ENCODE measurements around the gene FDCSP. TPM values are rescaled to one million over a fixed set of nuclear protein-coding genes. Genes with fewer than 3 reads are reported as not detected.
"Not testable (repeated sequence)": the region's sequence is repeated elsewhere in the genome, so short reads cannot be mapped to it uniquely, and the experiment has no call there.

Gene FDCSP
- total RNA-seq, 1 experiment from 2014 or later = not detected

DNA sequence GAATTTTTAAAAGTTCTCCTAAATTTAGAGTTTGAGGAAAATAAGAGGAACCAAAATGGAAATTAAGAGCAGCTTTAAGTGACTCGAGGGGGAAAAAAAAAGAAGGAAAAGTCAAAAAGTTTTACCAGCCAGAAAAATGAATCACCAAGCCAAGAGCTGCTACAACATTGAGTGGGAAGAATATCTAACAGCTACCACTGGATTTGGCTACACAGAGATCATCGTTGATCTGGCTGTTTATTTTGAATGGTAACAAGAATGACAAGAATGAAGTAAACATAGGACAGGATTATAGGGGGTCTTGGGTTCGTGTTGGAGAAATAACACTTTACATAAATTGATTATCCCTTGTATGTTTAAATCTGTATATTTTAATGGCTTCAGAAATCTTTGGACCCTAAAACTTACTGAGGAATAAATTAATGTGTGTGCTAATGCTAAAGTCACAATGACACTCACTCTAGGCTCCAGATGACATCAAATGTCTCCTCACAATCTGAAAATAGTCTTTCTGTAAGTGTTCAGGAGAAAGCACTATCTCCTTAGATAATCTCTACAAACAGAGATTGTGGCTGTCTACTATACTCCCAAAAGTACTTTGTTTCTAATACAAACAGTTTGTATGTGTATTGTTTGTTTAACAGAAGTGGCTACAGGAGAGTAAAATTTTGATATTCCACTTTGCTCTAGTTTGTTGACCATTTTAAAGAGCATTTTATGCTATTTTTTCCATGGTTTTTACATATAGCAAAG, 13.4 kb downstream of the FDCSP start:
- BruUV-seq (replicated peaks) = no TSS peak
- H2AFZ ChIP-seq (ENCODE audit: low read length) = no peak overlapping the region
- POLR2A ChIA-PET (ENCODE audit: unreplicated experiment) = no interaction called here

DNA sequence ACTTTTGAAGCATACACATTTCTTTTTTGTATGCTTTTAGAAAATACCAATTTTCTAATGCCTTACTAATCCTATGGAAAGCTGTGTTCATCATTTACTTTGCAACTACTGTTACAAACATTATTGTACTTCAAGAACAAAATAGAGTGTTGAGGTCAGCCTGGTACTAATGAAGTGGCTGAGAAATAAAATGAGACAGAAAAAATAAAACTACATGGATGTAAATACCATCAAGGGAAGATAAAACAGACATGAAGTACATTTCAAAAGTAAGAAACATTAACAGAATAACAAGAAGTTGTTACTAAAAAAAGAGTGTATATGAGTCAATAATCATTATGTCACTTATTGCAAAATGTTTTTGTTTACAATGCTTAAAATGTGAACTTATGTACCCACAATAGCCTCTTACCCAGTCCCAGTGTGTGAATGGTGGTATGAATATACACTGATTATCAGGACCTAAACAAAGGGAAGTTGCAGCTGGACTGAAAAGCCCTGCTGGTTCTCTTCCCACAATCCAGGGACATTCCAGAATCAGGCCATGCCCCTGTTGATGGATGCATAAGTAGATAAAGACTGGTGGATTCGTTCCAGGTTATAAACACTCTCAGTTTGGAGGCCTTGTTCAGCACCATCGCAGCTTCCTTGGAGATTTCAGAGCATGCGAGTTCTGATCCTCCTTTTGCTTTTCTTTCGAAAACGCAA, 14.1 kb downstream of the FDCSP start:
- H3K4me1 ChIP-seq (ENCODE audit: insufficient read depth, low read length) = no peaks in the 10 kb centered on the region
- no peak overlapping the region for H2AFZ ChIP-seq (ENCODE audit: low read length)
- H3F3A ChIP-seq (ENCODE audit: low read length, unreplicated experiment) = no peaks in the 10 kb centered on the region
- peaks cover 11% of the 10 kb centered on the region; the same call in 1 of the 2 replicates for H3K27me3 ChIP-seq (ENCODE audit: low read length)
- H4K20me1 ChIP-seq (ENCODE audit: low read length) = no peaks in the 10 kb centered on the region
- H3K9me3 ChIP-seq (ENCODE audit: low read length) = no peaks in the 10 kb centered on the region
- intact Hi-C loops (cut with micrococcal nuclease) = no loop called here
- ATAC-seq (no peak), DNase-seq (no peak)
- ChIA-PET CTCF (no interaction called here), POLR2A (ENCODE audit: unreplicated experiment) (no interaction called here)
- no peaks in the 10 kb centered on the region for H3K36me3 ChIP-seq (ENCODE audit: low read depth, low read length)
- TF ChIP-seq, protein P1, sequence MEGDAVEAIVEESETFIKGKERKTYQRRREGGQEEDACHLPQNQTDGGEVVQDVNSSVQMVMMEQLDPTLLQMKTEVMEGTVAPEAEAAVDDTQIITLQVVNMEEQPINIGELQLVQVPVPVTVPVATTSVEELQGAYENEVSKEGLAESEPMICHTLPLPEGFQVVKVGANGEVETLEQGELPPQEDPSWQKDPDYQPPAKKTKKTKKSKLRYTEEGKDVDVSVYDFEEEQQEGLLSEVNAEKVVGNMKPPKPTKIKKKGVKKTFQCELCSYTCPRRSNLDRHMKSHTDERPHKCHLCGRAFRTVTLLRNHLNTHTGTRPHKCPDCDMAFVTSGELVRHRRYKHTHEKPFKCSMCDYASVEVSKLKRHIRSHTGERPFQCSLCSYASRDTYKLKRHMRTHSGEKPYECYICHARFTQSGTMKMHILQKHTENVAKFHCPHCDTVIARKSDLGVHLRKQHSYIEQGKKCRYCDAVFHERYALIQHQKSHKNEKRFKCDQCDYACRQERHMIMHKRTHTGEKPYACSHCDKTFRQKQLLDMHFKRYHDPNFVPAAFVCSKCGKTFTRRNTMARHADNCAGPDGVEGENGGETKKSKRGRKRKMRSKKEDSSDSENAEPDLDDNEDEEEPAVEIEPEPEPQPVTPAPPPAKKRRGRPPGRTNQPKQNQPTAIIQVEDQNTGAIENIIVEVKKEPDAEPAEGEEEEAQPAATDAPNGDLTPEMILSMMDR (conservative IDR thresholded peaks at IDR 0.05; ENCODE audit: low read depth, low read length) = no peak
- TF ChIP-seq EZH2phosphoT487 (IDR thresholded peaks at IDR 0.05; ENCODE audit: borderline replicate concordance, low read length) = no peak
- TF ChIP-seq EZH2 (IDR thresholded peaks at IDR 0.05; ENCODE audit: low read length, unreplicated experiment) = no peak
- no peak overlapping the region for H3K4me2 ChIP-seq (ENCODE audit: low read length)
- H3K79me2 ChIP-seq (ENCODE audit: low read length) = no peaks in the 10 kb centered on the region
- H3K9ac ChIP-seq (ENCODE audit: low read length) = no peak overlapping the region
- H3K27ac ChIP-seq (ENCODE audit: low read length) = no peak overlapping the region
- no TSS peak for BruUV-seq (replicated peaks)
- no peaks in the 10 kb centered on the region for H3K9me2 ChIP-seq (replicated peaks; ENCODE audit: low read length)
- no peak overlapping the region for H3K4me3 ChIP-seq (ENCODE audit: low read length)

More for the DNA sequence above, 13.4 kb downstream of the FDCSP start:
- no peak overlapping the region for H3K9ac ChIP-seq (ENCODE audit: low read length)
- H3K4me1 ChIP-seq (ENCODE audit: insufficient read depth, low read length) = no peaks in the 10 kb centered on the region
- no peaks in the 10 kb centered on the region for H3K79me2 ChIP-seq (ENCODE audit: low read length)
- H4K20me1 ChIP-seq (ENCODE audit: low read length) = no peaks in the 10 kb centered on the region
- intact Hi-C loops (cut with micrococcal nuclease) = no loop called here
- H3K36me3 ChIP-seq (ENCODE audit: low read depth, low read length) = no peaks in the 10 kb centered on the region
- H3K4me2 ChIP-seq (ENCODE audit: low read length) = no peak overlapping the region
- TF ChIP-seq, protein P1 (conservative IDR thresholded peaks at IDR 0.05; ENCODE audit: low read depth, low read length) = no peak
- TF ChIP-seq EZH2 (IDR thresholded peaks at IDR 0.05; ENCODE audit: low read length, unreplicated experiment) (no peak), EZH2phosphoT487 (IDR thresholded peaks at IDR 0.05; ENCODE audit: borderline replicate concordance, low read length) (no peak)
- no peak overlapping the region for H3K4me3 ChIP-seq (ENCODE audit: low read length)
- CTCF ChIA-PET = no interaction called here
- ATAC-seq = no peak
- H3K9me2 ChIP-seq (replicated peaks; ENCODE audit: low read length) = no peaks in the 10 kb centered on the region
- H3K27ac ChIP-seq (ENCODE audit: low read length) = no peak overlapping the region
- no peaks in the 10 kb centered on the region for H3F3A ChIP-seq (ENCODE audit: low read length, unreplicated experiment)
- H3K9me3 ChIP-seq (ENCODE audit: low read length) = no peaks in the 10 kb centered on the region
- DNase-seq = no peak
- H3K27me3 ChIP-seq (ENCODE audit: low read length) = peaks cover 10% of the 10 kb centered on the region; the same call in 1 of the 2 replicates

DNA sequence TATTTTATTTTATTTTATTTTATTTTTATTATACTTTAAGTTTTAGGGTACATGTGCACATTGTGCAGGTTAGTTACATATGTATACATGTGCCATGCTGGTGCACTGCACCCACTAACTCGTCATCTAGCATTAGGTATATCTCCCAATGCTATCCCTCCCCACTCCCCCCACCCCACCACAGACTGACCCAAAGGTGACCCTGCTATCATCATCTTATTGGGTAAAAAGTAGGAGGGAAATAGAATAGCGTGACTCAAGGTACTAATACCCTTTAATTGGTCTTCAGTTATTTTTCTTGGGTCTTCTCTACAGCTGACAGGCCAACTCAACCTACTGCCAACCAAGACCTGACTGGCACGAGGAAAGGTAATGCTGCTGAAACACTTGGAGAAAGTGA, 16.4 kb downstream of the FDCSP start, which contains the start of gene CSN3:
TSS of gene CSN3 (plus strand) at position 301 of the 400 bp plus-strand sequence. CDS start 2,223 bp downstream, outside the sequence.
- H3K9me3 ChIP-seq (ENCODE audit: low read length); H4K20me1 ChIP-seq (ENCODE audit: low read length); H3K4me1 ChIP-seq (ENCODE audit: insufficient read depth, low read length); ATAC-seq; H3F3A ChIP-seq (ENCODE audit: low read length, unreplicated experiment); H2AFZ ChIP-seq (ENCODE audit: low read length); DNase-seq; H3K27ac ChIP-seq (ENCODE audit: low read length); H3K4me2 ChIP-seq (ENCODE audit: low read length); CTCF ChIA-PET; H3K36me3 ChIP-seq (ENCODE audit: low read depth, low read length); BruUV-seq (replicated peaks); H3K9ac ChIP-seq (ENCODE audit: low read length); H3K79me2 ChIP-seq (ENCODE audit: low read length); POLR2A ChIA-PET (ENCODE audit: unreplicated experiment); intact Hi-C loops (cut with micrococcal nuclease); H3K9me2 ChIP-seq (replicated peaks; ENCODE audit: low read length); H3K4me3 ChIP-seq (ENCODE audit: low read length): not testable (repeated sequence)
- H3K27me3 ChIP-seq (ENCODE audit: low read length) = peaks cover 13% of the 10 kb centered on the region; the same call in 1 of the 2 replicates

Data from PC-3 (cell line).